Glomerular visceral epithelial cell (primary cell): Measurements from ENCODE around the gene ANKRD1.
"Not testable (repeated sequence)": the region's sequence is repeated elsewhere in the genome, so short reads cannot be mapped to it uniquely, and the experiment has no call there.

Experiments
- DNase-seq: peaks from one replicate; pipeline ENCODE4 v3.0.0-alpha.2; 2016; ENCODE audit errors: extremely low spot score

Gene ANKRD1

DNA sequence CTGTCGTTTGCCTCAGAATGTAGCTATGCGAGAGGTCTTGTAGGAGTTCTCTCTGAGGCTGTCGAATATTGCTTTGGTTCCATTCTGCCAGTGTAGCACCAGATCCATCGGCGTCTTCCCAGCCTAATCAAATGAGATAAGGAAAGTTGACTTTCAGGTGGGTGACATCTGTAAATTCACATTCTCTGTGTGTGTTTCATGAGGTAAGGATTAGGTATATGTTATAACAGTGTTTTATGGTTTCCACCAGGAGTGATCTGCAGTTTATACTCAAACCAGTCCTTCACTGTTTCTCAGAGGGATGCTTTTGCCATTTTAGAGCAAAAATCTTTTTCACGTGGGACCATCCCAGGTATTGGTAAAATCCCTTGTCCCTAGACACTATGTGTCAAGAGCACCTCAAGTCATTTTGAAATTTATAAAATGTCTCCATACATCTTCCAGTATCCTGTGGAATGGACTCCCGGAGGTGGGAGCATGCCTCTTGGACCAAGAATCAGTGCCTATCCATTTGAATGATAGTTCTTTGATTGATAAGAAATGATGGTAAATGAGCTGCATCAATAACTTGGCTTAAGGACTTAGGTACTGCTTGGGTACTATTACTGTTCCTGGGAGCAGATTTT lies 7.9 kb downstream of the ANKRD1 start:
- no peak for DNase-seq

DNA sequence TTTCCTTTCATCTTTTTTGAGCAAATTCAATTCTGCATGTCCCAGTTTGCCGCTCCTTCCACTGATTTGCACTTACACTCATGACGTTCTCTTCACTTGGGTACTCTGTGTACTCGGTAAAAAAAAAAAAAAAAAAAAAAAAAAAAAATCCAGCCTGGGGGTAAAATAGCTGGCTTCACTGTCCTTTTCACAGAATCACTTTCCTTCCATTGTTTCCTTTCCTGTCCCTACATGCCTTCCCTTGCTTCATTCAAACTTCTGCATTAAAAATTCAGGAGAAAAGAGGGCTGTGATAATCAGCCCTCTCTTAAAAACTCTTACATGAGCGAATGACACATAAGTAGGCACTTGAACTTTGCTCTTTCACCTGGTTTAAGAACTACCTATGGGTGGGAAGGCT lies 8.7 kb downstream of the ANKRD1 start:
- DNase-seq: no peak

DNA sequence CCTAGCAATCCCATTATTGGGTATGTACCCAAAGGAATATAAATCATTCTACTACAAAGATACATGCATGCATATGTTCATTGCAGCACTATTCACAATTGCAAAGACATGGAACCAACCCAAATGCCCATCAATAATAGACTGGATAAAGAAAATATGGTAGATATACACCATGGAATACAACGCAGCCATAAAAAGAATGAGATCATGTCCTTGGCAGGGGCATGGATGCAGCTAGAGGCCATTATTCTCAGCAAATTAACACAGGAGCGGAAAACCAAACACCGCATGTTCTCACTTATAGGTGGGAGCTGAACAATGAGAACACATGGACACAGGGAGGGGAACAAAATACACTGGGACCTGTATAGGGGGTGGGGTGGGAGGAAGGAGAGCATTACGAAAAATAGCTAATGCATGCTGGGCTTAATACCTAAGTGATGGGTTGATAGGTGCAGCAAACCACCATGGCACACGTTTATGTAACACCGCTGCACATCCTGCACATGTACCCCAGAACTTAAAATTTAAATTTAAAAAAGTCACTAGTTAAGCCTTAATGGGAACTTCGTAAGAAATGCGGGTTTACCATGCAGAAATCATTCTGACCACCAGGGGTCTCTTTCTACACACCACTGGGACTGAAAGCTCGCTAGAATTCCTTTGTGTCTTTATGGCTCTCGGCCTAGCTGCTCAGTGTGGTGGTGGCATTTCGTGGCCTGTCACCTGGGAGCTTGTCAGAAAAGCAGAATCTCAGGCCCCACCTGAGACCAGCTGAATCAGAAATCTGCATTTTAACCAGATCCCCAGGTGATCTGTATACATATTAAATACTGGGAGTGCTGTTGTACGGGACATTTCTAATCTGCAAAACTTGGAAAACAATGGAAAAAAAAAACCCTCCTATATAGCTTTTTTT lies 9.5 kb downstream of the ANKRD1 start:
- DNase-seq: peak; percentile 75

DNA sequence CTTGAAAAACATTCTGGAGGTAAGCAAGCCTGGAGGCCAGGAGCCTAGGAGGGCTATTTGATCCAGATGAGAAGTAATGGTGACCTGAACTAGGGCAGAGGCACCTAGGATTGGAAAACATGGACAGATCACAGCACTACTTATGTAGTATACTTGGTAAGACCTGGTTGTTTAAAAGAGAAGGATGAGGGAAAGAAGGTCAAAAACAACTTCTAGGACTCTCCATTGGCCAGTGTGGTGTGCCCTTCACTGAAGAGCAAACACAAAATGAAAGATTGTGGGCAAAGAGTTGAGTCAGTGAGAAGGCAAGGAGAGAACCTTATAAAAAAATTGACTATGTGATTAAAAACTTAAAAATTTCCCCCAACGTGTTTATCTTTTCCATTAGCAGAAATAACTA lies 14.3 kb downstream of the ANKRD1 start:
- DNase-seq: no peak

DNA sequence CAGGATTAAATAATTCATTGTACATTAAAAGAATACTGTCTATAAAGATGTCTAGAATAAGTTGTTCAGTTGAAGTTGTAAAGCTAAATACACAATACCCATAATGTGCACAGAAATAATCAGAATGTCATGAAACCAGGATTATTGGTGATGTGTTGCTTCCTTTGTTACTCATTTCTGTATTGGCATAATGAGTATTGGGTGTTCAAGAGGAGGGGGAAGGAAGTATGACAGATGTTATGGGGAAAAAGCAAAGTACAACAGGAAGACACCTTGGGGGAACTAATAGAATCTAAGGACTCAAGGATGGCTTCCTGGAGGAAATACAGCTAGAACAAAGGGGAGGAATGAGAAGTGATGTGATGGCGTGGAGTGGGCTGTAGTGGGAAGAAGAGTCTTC lies 15.0 kb downstream of the ANKRD1 start:
- no peak for DNase-seq

DNA sequence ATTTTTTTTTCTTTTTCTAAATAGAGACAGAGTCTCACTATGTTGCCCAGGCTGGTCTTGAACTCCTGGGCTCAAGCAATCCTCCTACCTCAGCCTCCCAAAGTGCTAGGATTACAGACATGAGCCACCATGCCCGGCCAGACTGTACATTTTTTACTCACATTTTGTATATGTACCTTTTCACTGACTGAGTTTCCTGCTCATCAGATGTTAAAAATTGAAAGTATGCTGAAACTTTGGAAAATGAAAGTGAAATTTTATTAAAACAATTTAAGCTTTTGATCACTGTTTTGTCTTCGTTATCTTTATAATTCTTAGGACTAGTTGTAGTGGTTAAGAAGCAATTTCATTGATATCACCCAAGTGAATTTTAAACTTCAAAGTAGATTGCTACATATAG lies 24.0 kb downstream of the ANKRD1 start:
- not testable (repeated sequence) for DNase-seq

DNA sequence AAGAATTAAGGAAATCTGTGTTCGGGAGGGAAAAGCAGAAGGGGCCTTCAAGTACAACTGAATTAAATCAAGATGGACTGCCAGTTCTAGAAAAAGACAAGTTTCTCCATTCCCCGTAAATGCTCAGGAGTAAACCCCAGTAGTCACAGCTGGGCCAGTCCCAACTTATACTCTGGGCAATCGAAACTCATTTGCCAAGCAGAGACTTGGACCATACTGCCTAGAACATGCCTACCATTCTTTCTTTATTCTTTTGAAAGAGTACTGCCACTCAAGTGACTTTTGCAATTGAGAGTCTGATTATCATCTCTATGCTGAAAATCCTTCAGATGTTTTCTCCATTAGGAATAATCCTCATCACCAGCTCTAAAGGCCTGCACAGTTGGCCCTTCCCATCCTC lies 27.7 kb downstream of the ANKRD1 start:
- DNase-seq: no peak

DNA sequence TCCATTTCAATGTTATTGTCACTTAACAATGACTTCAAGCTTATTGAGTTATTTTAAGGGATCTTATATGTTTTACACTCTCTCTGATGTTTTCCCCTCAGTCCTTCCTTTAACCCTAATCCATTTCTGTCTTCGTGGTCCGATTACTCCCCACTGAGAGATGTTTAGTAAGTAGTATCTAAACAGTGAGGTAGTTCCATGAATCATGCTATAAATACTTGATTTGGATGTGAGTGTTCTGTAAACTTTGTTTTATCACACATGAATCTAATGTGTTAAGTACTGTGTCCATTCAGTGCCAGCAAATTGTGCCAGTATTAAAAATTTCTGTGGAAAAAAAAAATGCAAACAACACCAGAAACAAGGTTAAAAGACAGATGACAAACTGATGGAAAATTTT lies 30.5 kb downstream of the ANKRD1 start:
- DNase-seq: no peak

DNA sequence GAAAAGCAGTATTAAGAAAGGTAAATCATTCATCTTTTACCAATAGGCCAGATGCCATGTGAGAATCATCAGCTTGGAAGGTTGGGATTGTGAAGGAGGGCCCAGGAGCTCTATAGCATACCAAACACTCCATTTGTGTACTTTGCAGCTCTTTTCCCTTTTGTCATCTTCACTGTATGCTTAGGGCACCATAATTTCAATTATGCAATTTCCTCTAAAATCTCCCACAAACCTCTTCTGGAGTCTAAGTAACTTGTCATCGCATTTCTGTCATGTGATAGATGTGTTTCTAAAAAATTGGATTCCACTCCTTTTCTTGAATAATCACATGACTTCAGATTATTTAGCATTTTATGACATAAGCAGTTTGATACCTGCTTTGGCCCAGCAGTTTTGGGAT lies 31.3 kb downstream of the ANKRD1 start:
- no peak for DNase-seq

DNA sequence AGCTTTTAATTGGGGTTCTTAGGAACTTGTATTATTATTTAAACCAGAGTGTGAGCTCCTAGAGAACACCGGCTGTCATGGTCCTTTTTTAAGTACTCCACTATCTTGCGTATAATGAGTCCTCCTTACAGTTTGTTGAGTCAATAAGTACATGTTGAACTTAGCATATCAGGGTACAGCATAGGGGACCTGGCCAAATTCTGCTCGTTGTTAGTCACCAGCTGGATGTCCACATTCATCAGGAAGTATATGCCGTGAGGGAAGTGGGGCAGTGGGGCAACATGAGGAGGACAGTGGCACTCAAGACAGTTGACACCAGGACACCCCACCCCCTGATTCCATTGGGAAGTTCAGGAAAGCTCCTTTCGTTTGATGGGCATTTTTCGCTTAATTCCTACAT lies 32.5 kb downstream of the ANKRD1 start:
- DNase-seq: no peak

DNA sequence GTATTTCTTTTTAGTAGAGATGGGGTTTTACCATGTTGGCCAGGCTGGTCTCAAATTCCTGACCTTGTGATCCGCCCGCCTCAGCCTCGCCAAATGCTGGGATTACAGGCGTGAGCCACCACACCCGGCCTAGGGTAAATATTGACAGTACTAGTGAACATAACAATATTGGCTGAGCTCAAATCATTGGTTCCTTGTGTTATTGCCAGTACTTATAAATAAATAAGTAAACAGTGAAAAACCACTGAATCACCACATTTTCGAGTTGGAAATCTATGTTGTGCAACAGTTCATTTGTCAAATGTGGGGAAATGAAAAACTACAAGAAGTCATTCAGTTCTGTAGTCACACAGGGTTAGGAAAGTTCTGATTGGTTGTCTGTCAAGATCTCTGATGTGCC lies 33.3 kb downstream of the ANKRD1 start:
- DNase-seq: no peak

DNA sequence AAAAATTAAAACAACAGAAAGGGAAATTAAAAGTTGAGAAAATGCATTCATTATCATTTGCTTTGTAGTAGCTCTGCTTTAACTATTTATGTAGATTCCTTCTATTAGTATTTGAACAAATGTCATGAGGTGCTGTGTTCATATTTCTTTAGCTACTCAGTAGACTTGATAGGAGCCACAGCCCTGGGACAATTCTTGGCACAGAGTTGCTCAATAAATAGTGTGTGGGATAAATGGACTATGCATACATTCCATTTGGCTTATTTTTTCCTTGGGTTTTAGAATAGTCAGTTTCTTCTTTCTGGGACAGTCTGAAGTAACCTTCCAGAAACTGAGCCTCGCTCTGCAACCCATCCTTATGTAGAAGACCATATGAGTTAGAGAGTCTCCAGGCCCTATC lies 35.7 kb downstream of the ANKRD1 start:
- DNase-seq: no peak

DNA sequence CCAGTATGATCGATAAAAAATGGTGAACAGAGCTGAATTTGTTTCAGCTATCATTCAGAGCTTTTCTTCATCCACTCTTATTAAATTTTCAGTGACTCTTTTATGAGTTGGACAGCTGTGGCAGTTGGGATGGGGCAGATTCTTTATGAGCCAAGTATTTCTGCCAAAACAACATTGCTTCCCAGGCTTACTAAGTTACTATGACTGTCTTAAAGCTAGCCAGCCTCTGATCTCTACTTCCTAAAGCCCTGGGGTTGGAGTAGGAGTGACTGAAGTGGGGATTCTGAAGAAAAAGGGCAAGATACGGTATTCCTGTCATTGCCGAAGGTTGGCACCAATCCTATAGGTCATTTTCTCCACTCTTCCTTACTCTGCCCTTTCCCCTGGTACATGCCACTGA lies 36.5 kb downstream of the ANKRD1 start:
- DNase-seq: no peak

DNA sequence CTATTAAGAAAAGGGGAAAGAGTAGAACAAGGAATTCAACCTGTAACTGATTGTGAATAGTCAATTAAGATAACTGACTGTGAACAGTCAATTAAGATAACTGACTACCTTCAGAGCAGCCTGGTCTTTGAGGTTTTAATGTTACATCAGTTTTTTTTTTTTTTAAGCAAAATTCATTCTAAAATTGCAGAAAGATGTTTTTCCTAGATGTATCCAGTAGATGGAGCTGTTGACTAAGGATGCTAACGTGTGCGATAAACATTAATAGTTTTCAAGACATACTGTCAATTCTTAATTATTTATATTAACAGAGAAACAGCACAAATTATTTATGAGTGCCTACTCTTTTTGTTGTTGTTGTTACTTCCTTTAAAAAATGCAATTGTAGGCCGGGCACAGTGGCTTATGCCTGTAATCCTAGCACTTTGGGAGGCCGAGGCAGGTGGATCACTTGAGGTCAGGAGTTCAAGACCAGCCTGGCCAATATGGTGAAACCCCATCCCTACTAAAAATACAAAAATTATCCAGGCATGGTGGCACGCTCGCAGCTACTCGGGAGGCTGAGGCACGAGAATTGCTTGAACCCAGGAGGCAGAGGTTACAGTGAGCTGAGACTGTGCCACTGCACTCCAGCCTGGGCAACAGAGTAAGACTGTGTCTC lies 40.7 kb downstream of the ANKRD1 start:
- peak; percentile 46 for DNase-seq

DNA sequence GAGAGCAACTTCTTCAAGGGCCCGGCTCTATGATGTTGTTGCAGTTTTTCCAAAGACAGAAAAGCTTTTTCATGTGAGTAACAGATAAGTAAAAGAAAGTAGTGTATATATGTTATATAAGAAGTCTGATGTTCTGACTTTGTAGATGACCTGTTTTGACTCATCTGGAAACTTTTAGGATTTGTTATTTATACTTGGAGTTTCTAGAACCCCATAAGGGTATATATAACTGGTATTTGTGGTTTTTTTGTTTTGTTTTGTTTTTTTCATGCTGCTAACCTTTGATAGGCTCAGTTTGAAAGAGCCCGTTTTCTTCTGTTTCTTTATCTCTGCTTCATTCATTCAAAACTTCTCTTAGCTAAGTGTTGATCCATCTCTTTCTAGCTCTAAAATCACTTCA lies 41.8 kb downstream of the ANKRD1 start:
- DNase-seq: no peak

DNA sequence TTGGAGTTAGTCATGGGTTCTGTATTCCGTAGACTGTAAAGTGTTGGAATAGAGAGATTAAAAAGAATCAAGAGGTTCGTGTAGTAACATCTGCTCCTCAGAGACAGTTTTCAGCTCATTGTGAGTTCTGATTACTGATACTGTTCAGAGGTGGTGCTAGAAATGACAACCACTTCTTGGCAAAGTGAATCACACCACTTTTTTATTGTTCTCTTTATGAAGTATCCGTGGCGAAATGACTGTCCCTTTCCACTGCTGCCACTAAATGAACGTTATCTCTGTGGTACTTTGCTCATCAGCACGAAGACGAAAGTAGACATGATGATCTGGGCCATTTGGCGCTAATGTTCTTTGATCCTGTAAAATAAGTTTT lies 48.3 kb downstream of the ANKRD1 start:
- no peak for DNase-seq

DNA sequence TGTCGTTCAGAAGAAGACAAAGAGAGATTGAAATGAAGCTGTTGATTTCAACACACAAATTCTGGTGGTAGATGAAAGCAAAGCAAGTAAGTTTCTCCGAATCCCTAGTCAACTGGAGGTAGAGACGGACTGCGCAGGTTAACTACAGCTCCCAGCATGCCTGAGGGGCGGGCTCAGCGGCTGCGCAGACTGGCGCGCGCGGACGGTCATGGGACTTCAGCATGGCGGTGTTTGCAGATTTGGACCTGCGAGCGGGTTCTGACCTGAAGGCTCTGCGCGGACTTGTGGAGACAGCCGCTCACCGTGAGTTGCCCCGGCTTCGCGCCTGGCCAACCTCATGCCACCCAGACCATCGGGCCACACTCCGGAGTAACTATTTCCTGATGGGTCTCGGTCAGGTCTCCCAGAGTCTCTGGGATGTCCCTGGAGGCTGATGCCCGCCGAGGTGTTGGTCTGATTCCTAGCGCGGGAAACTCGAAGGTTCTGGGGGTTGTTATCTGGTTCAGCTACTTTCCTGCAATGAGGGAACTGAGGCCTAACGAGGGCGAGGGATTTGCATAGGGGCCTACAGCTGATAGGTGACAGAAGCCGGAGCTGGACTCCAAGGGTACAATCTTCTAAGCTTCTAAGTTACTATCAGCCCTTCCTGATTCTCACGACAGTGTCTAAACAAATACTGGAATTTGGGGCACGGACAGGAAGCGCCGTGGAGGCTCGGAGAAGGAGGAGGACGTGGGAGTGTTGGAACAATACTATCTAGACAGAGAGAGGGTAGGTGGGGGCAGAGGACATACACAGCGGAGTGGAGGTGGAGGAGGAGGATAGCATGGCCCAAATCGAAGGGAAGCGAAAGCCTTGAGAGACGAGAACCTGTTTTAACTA lies 48.9 kb downstream of the ANKRD1 start, which contains the start of gene RPP30:
Gene RPP30 (plus strand): TSS at position 209 of the 882 bp plus-strand sequence. CDS start 13 bp downstream, at position 222.
- DNase-seq: peak; percentile 77

DNA sequence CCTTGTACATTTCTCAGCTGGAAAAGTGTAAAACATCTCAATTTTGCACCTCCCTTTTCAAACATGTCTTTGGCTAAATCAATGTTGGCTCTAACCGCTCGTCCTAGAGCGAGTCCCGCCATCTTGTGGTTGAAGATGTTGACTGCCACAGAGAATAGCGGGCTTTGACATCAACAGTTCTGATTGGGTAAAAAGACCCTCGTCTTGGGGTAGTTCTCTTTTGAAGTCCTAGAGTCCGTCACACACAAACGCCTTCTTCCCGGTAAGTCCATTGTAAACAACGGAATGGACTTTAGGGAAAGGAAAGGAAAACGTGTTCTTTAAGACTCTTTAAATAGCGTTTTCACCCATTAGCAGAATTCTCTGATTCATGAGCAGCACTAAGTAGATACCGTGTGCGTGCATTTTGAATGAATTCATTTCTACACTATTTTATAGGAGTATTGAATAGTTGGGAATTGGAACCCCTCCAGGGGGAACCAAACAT lies 49.6 kb downstream of the ANKRD1 start:
- peak; percentile 26 for DNase-seq

DNA sequence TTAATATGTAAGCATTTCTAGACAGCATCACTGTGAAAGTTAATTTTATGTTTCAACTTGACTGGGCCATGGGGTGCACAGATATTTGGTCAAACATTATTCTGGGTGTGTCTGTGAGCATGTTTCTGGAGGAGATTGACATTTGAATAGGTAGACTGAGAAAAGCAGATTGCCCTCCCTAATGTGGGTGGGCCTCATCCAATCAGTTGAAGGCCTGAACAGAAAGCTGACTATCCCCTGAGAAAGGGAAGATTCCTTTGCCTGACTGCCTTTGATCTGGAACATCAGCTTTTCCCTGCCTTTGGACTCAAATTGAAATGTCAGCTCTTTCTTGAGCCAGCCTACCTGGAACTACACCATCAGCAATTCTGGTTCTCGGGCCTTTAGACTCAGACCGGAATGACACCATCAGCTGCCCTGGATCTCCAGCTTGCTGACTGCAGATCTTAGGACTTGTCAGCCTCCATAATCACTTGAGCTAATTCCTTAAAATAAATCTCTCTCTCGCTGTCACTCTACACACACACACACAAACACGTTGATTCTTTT lies 54.8 kb downstream of the ANKRD1 start:
- no peak for DNase-seq

DNA sequence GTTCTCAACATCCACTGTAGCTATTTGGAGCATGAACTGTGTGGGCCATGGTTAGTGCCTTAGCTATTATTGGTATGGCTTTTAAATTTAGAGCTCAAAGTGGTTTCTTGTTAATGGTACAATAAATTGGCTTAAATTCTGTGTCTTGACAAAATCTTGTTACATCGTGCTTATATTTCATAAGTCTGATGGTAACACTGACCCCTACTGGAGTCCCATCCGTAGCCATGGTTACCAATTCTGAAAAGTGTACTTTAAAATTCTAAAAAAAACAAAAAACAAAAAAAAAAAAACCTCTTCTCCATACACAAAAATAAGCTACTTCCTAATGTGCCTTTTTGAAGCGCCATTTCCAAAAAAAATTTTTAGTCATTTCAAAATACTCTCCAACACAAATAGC lies 55.5 kb downstream of the ANKRD1 start:
- DNase-seq: no peak

DNA sequence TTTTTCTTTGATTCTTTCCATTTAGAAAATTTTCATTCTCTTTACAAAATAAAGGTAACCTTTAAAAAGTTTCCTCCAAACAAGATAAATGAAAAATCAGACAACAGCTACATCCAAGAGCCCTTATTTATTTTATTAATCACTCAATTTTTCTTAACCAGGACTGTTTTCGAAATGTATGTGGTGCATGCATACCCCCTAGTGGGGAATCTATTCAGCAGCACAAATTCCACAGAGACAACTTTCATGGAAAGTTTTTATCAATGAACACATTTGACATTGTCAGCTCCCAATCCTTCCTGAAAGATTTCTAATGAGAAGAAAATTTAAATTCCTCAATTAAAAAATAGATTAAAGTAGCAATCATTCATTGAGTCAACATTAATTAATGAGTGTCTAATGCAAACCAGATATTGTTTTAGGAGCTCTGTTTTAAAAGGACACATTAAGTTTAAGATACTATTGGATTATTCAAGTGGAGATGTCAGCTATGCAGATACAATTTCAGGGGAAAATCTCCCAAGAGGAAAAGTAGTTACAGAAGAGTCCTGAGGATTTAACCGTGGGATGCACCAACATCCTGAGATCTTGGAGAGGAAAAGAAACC lies 57.9 kb downstream of the ANKRD1 start:
- peak; percentile 26 for DNase-seq
